BJ (cell line): ENCODE results near the gene SSR3. TPM values are rescaled to one million over a fixed set of nuclear protein-coding genes. Genes with fewer than 3 reads are reported as not detected.
A peak's percentile ranks its signal among the peaks of the same experiment; 100 is the strongest.

Experiments
- CTCF ChIA-PET: fragments of 350-600 bp; formaldehyde crosslinking; extraction: SDS; loops from one replicate; lab custom pipeline; 2021; ENCODE audit warnings: antibody characterized with exemption, inconsistent platforms; lab: Yijun Ruan, JAX
- POLR2A ChIA-PET: fragments of 300-600 bp; sonication (Branson Sonifier 250); formaldehyde crosslinking; extraction: SDS; loops from one replicate; lab custom pipeline; 2021; ENCODE audit warnings: antibody characterized with exemption; lab: Charles Lee
- DNase-seq: peaks from one replicate; pipeline ENCODE4 v3.0.0-alpha.2; 2011; ENCODE audit warnings: low read depth
- H3K27me3 ChIP-seq: 2 replicates; pipeline ENCODE4 v1.6.0; 2011; ENCODE audit warnings: low read length; ENCODE audit not compliant: control insufficient read depth, insufficient read depth
- H3K36me3 ChIP-seq: 2 replicates; pipeline ENCODE4 v1.5.1; 2011; ENCODE audit warnings: low read length; ENCODE audit not compliant: control insufficient read depth, insufficient read depth
- H3K4me3 ChIP-seq: 2 replicates; pipeline ENCODE4 v1.5.1; 2011; ENCODE audit warnings: low read depth, mild to moderate bottlenecking, control low read depth, low read length
- CTCF ChIP-seq: IDR thresholded peaks from 2 replicates; pipeline ENCODE4 v1.5.1; 2011; ENCODE audit warnings: low read depth, mild to moderate bottlenecking, control low read depth, inconsistent platforms, low read length, moderate library complexity; ENCODE audit not compliant: insufficient read depth
- polyA plus RNA-seq: library from polyadenylated mRNA; depleted of rRNA; stranded (reverse); fragments of >200 nt; gene quantifications from 2 replicates; pipeline ENCODE4 v1.2.3, GENCODE V29; 2011

SSR3 gene
- polyA plus RNA-seq, 1 experiment = 268 TPM

DNA sequence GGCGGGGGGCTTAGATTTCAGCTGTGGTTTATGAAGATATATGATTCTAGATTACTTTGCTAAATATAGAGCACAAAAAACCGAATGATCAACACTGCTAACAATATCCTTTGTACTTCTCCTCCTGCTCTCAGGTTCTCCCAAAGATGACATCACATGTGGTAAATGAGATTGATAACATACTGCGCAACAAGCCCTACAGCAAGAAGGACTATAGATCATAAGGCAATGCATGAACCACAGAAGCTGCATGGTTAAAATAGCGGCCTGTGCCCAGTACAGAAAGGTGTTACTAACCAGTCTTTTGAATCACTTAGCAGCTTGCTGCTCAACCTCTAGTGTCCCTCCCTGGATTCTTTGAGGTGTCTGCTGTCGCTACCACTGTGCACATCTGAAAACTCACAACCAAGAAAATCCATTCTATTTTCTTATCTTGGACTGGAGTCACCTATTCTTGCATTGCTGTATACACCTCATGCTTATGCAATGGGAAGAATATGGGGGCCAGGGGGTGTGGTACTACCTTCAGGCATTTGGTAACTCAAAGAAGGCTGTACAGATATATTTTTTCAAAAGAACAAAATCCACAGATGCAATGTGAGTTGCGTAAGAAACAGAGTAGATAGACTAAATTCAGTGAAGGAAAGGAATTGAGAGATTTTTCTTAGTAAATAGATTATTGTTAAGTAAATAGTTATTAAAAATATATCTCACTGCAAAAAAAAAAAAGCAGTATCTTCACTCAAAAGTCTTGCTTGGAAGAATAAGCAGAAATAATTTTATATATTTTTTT is 18.2 kb downstream of the SSR3 start:
- peaks cover 1% of the 10 kb centered on the region; the same call in 1 of the 2 replicates for H3K36me3 ChIP-seq
- ChIA-PET POLR2A (no interaction called here), CTCF (interaction anchor here (0.6 to 2.2 kb wide), 5 partner anchors 11 to 601 kb away, joined by 3 to 12 read pairs (median 9); partner anchors contain the start of gene SSR3)
- TF ChIP-seq CTCF = no peak
- no peak for DNase-seq
- no peaks in the 10 kb centered on the region for H3K27me3 ChIP-seq
- H3K4me3 ChIP-seq = no peak overlapping the region

DNA sequence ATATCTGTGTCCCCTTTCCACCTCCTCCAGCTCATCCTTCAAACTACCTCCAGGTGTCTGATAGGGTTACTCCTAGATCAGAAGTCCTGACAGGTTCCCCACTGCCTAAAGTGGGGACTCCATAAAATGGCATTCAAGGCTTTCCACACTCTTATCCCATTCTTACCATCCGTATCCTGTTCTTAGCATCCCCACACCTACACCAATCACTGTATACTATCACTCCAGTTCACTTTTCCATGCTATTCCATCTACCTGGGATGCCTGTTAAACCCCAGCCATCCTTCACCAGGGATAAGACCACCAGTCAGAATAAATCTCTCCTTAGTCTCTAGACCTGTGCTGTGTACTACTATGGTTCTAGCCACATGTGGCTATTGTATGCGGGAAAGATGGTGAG is 19.1 kb downstream of the SSR3 start:
- ChIA-PET POLR2A (interaction anchor here (1.0 kb wide), 1 partner anchor 474 kb away, joined by 3 read pairs; no protein-coding TSS in a partner anchor), CTCF (interaction anchor here (0.6 to 2.6 kb wide), 13 partner anchors 8 to 602 kb away, joined by 3 to 12 read pairs (median 4); partner anchors contain the start of genes SSR3 and TIPARP)
- DNase-seq = no peak
- Histone ChIP-seq H3K36me3 (peaks cover 1% of the 10 kb centered on the region; the same call in 1 of the 2 replicates), H3K4me3 (no peak overlapping the region), H3K27me3 (no peaks in the 10 kb centered on the region)
- no peak for TF ChIP-seq CTCF

DNA sequence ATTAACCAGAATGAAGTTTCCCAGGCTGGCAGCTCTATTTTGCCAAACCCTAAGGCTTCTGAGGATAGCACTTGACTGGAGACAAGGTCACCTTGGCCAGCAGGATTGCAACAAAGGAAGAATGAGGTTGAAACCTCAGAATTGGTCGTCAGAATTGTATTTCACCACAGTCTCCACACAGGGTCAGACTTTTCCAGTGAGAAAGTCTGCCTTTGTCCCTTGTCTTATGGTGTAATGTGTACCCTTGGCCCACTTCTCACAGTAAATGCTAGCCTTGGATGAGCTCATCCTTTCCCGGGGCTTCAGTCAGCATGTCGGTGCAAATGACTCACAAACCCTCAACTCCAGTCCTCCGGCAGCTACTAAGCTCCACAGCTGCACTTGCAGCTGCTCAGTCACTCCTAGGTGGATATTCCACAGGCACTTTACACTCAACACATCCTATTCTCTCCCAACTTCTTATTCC is 19.7 kb downstream of the SSR3 start:
- Histone ChIP-seq H3K4me3 (no peak overlapping the region), H3K36me3 (peaks cover 1% of the 10 kb centered on the region; the same call in 1 of the 2 replicates), H3K27me3 (no peaks in the 10 kb centered on the region)
- POLR2A ChIA-PET = interaction anchor here (1.0 kb wide), 1 partner anchor 475 kb away, joined by 3 read pairs; no protein-coding TSS in a partner anchor
- DNase-seq = peak; percentile 95
- peak; percentile 32; the same call in 1 of the 2 replicates for TF ChIP-seq CTCF
- CTCF ChIA-PET = interaction anchor here (0.6 to 2.6 kb wide), 16 partner anchors 9 to 602 kb away, joined by 3 to 12 read pairs (median 4); partner anchors contain the start of genes SSR3 and TIPARP

DNA sequence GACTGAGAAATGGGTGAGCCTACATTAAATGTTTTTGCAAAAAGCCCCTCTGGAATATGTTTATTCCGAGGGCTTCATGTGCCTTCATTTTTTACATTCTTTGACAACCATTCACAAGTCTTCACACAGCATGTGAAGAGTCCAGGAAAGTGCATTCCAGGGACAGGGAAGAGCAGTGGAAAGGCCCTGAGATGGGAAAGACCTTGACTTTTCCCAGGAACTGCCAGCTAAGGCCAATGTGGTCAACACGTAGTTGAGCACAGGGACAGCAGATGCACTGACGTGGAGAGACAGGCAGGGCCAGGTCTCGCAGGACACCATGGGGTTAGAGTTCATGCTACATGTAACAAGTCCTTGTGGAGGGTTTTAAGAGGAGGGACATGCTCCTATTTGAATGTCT is 21.7 kb downstream of the SSR3 start:
- CTCF ChIA-PET = interaction anchor here (0.8 to 2.6 kb wide), 3 partner anchors 142 to 381 kb away, joined by 3 to 11 read pairs (median 6); partner anchors contain the start of gene TIPARP
- POLR2A ChIA-PET = no interaction called here
- peak; percentile 22 for DNase-seq

More for the DNA sequence above, 21.7 kb downstream of the SSR3 start:
- Histone ChIP-seq H3K27me3 (no peaks in the 10 kb centered on the region), H3K4me3 (no peak overlapping the region), H3K36me3 (no peaks in the 10 kb centered on the region)
- TF ChIP-seq CTCF = no peak
